HG02970 (cell line): ENCODE results near the gene ADIRF.
"Not testable (repeated sequence)": the region's sequence is repeated elsewhere in the genome, so short reads cannot be mapped to it uniquely, and the experiment has no call there.

Experiments
- ATAC-seq: cut with Tn5 transposase; IDR thresholded peaks from one replicate; pipeline ENCODE4 v1.9.1; 2021; ENCODE audit warnings: mild to moderate bottlenecking, moderate library complexity, moderate number of reproducible peaks; ENCODE audit not compliant: unreplicated experiment, low FRiP score

ADIRF gene

DNA sequence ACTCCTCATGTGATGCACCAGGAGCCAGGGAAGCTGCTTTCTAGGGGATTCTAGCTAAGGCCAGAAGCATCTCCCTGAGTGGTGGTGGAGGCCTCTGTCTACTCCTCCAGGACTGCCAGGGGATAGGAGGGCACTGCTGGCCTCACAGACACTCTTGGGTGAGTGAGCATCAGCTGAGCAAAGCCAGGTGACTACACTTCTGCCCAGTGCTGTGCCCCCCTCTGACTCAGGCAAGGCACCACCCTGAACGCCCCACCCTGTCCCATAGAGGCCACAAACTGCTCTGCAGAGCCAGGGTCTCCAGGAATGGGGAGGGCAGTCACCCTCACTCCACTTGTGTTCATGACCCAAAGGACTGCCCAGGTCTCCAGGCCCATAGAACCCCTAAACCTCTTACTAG lies 51.2 kb downstream of the ADIRF start:
- ATAC-seq = not testable (repeated sequence)

DNA sequence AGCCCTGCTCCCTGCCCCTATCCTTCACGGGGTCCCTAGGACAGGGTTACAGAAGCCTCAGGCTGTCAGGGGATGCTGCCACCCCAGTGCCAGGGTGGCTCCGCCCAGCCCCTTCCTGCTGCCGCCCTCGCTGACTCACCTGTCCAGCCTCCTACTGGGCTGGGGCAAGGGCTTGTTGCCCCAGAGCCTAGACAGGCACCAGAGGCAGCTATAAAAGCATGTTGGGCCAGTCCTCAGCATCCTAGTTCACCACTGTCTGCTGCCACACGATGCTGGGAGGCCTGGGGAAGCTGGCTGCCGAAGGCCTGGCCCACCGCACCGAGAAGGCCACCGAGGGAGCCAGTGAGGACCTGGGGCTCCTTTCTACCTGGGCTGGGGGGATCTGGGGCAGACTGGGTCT lies 51.8 kb downstream of the ADIRF start, which contains the start of gene FAM25A:
FAM25A (plus strand) TSS at position 239 of the 400 bp plus-strand sequence; CDS start at position 270, 31 bp downstream.
- not testable (repeated sequence) for ATAC-seq
